Stimulated activated CD4-positive, alpha-beta T cell treated with anti-CD3 and anti-CD28 coated beads, Interleukin-12 subunit alpha, Interleukin-12 subunit beta, amount 100 ng/mL, for 24 hours (primary cell): ENCODE data around the gene MLANA.
A peak's percentile ranks its signal among the peaks of the same experiment; 100 is the strongest.

Experiments used
- DNase-seq, 2 experiments: peaks; one replicate each; pipeline ENCODE4 v3.0.0-alpha.2; 2020; ENCODE audit warnings: low read depth in 2 of 2

Gene MLANA

GRCh38 chr9:5899292-5899691 is 8.6 kb downstream of the MLANA start:
- DNase-seq = no peak

GRCh38 chr9:5900622-5901021 is 9.9 kb downstream of the MLANA start:
- no peak for DNase-seq

GRCh38 chr9:5902377-5902776 is 11.7 kb downstream of the MLANA start:
- DNase-seq = no peak

- no peak for DNase-seq
These were observed 18.2 kb downstream of the MLANA start for GRCh38 chr9:5908918-5909317.

GRCh38 chr9:5909976-5910375 is 19.3 kb downstream of the MLANA start:
- no peak for DNase-seq

- DNase-seq = peak in 1 of 2 experiments; percentile 15
These were observed 19.8 kb downstream of the MLANA start for GRCh38 chr9:5910413-5911057.

- DNase-seq = no peak
These were observed 24.7 kb downstream of the MLANA start for GRCh38 chr9:5915438-5915837.

GRCh38 chr9:5917273-5917672 is 26.6 kb downstream of the MLANA start:
- no peak for DNase-seq

- DNase-seq = no peak
These were observed 27.2 kb downstream of the MLANA start for GRCh38 chr9:5917888-5918287.

GRCh38 chr9:5918460-5918859 is 27.8 kb downstream of the MLANA start:
- DNase-seq = no peak

GRCh38 chr9:5920860-5921328 is 30.2 kb downstream of the MLANA start:
- DNase-seq = no peak

GRCh38 chr9:5922192-5922591 is 31.5 kb downstream of the MLANA start:
- DNase-seq = no peak

- DNase-seq = no peak
These were observed 41.0 kb downstream of the MLANA start for GRCh38 chr9:5931657-5932056.

- no peak for DNase-seq
These were observed 47.8 kb downstream of the MLANA start for GRCh38 chr9:5938449-5938848.

- no peak for DNase-seq
These were observed 48.8 kb downstream of the MLANA start for GRCh38 chr9:5939530-5939929.

- DNase-seq = no peak
These were observed 50.5 kb downstream of the MLANA start for GRCh38 chr9:5941214-5941613.

- no peak for DNase-seq
These were observed 54.4 kb downstream of the MLANA start for GRCh38 chr9:5945112-5945511.

GRCh38 chr9:5947912-5948311 is 57.2 kb downstream of the MLANA start:
- no peak for DNase-seq

- no peak for DNase-seq
These were observed 58.5 kb downstream of the MLANA start for GRCh38 chr9:5949103-5949699.

- no peak for DNase-seq
These were observed 59.6 kb downstream of the MLANA start for GRCh38 chr9:5950261-5950660.

GRCh38 chr9:5951686-5952211 is 61.1 kb downstream of the MLANA start:
- no peak for DNase-seq

GRCh38 chr9:5953743-5954707 is 63.3 kb downstream of the MLANA start:
- no peak for DNase-seq
